HG03442 (cell line): ENCODE data around the gene UTP18.
"Not testable (repeated sequence)": the region's sequence is repeated elsewhere in the genome, so short reads cannot be mapped to it uniquely, and the experiment has no call there.

Experiments used
- ATAC-seq: cut with Tn5 transposase; IDR thresholded peaks from one replicate; pipeline ENCODE4 v1.9.1; 2021; ENCODE audit warnings: mild to moderate bottlenecking, moderate library complexity; ENCODE audit not compliant: unreplicated experiment

Gene UTP18

GRCh38 chr17:51258756-51259563 lies 1.4 kb upstream of the UTP18 start:
- ATAC-seq: no peak

GRCh38 chr17:51259564-51260236 lies 646 bp upstream of the UTP18 start, which contains the start of gene MBTD1:
Gene MBTD1, minus strand, starts transcription at chr17:51260049. Its CDS starts 34,888 bp downstream, at chr17:51225161.
- peak; percentile 65 for ATAC-seq

GRCh38 chr17:51261024-51261963 lies 948 bp downstream of the UTP18 start:
- no peak for ATAC-seq

- ATAC-seq: no peak
Measured at GRCh38 chr17:51263006-51263405, 2.7 kb downstream of the UTP18 start.

- not testable (repeated sequence) for ATAC-seq
Measured at GRCh38 chr17:51264466-51264865, 4.1 kb downstream of the UTP18 start.

- no peak for ATAC-seq
Measured at GRCh38 chr17:51269991-51270390, 9.6 kb downstream of the UTP18 start.

GRCh38 chr17:51270636-51271035 lies 10.3 kb downstream of the UTP18 start:
- ATAC-seq: no peak

- no peak for ATAC-seq
Measured at GRCh38 chr17:51272812-51273211, 12.5 kb downstream of the UTP18 start.

- no peak for ATAC-seq
Measured at GRCh38 chr17:51275381-51275780, 15.0 kb downstream of the UTP18 start.

GRCh38 chr17:51279183-51279582 lies 18.8 kb downstream of the UTP18 start:
- no peak for ATAC-seq

- ATAC-seq: no peak
Measured at GRCh38 chr17:51287412-51287811, 27.1 kb downstream of the UTP18 start.

- no peak for ATAC-seq
Measured at GRCh38 chr17:51289696-51290111, 29.4 kb downstream of the UTP18 start.

- not testable (repeated sequence) for ATAC-seq
Measured at GRCh38 chr17:51294338-51294737, 34.0 kb downstream of the UTP18 start.

GRCh38 chr17:51298508-51299371 lies 38.4 kb downstream of the UTP18 start:
- no peak for ATAC-seq

GRCh38 chr17:51299859-51300258 lies 39.5 kb downstream of the UTP18 start:
- ATAC-seq: no peak

- no peak for ATAC-seq
Measured at GRCh38 chr17:51305182-51305581, 44.8 kb downstream of the UTP18 start.

- not testable (repeated sequence) for ATAC-seq
Measured at GRCh38 chr17:51312003-51312402, 51.7 kb downstream of the UTP18 start.

GRCh38 chr17:51319186-51319585 lies 58.8 kb downstream of the UTP18 start:
- ATAC-seq: no peak

GRCh38 chr17:51322390-51323029 lies 62.2 kb downstream of the UTP18 start:
- ATAC-seq: no peak

GRCh38 chr17:51325471-51325870 lies 65.1 kb downstream of the UTP18 start:
- ATAC-seq: no peak
